Measurements from ENCODE around the gene STAT3. TPM values are rescaled to one million over a fixed set of nuclear protein-coding genes. Genes with fewer than 3 reads are reported as not detected.

STAT3 gene
- 131 and 179 TPM in 2 replicates for total RNA-seq

DNA sequence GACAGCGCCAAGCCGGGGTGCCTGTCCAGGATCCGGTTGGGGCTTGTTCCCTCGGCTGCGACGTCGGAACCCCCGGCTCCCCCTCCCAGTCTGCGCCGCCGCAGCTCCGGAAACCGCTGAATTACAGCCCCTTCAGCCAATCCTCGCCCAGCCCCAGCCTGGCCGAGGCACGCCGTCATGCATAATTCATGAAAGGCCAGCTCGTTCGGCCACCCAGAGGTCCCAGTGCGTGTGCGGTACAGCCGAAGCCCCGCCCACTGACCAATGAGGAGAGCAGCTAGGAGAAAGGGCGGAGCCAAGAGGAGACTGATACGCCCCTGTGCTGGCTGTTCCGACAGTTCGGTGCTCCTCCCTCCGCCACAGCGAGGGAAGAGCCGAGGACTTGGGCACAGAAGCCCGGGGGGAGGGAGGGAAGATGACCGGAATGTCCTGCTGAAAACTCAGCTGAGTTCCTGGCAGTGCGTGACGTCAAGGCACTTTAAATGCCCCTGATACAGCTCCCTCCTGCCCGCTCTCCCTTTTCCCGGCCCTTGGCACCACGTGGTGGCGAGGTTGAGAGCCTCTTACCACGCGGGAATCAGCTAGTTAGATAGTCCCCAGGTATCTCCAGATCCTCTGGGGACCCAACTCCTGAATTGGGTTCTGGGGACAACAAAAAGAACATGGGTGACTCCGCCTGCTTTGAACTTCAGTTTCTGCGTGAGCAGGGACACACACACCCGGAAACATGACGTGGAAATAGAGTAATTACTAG lies at the start of gene STAT3:
Gene STAT3 (minus strand): TSS at position 62 of the 754 bp plus-strand sequence. CDS start 39,926 bp downstream, outside the sequence.
- peak; percentile 100 for DNase-seq

DNA sequence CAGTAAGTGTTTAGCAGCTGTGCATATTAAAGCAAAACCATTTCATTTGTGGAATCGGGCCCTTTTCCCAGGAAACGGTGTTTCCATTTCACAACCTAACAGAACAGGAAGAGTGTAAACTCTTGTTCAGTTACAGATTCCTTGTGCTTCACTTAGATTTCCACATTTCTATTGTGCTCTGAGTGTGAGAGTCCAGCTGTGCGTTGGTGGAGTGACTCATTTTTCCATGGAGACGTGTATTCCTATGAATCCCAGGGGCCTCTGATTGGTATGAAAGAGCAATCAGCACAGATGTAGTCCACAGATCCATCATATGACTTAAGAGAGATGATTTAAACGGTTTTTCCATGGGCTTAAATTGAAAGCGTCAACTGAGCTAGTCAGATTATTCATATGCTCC lies 48.1 kb upstream of the STAT3 start:
- peak; percentile 99 for DNase-seq

DNA sequence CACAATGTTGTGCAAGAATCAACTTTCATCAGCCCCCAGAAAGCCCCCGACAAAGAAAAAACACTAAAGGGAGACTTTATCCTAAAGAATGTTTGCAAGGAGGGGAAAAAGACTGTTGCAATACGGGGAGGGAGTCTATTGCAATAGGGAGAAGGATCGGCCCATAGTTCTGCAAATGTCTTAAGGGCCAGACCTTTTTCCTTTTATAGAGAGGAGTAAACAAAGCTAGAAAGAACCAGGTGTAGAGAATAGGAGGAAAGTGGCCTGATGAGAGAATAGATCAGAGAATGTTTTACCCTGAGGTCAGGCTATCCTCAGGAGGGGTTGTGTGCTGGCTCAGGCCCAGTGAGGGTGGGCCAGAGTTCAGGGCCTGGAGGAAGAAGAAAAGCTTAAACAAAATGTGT lies 43.5 kb upstream of the STAT3 start:
- DNase-seq: no peak

DNA sequence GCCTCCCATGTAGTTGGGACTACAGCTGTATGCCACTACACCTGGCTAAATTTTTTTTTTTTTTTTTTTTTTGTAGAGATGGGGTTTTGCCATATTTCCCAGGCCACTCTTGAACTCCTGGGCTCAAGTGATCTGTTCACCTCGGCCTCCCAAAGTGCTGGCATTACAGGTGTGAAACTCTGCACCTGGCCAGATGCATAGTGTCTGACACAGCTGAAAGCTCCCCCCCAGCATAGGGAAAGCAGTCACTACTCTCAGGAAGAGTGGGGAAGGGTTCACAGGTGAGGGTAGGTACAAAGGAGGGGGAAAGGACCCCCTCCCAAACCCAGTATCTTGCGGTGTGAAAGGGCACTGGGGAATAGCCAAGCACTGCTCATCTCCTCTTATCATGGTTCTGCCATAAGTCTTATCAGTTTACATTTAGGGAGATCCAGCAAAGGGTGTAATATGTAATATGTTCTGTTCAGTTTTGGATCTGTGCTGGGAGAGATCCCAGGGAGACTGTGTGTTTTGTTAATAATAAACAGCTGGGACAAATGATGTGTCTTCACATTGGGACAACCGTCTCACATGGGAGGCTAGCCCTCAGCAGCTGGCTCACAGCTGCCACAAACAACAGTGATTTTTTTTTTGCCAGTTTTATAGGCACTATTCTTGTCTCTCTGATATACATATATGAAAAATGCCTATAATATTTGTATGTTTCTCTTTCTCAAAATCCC lies 41.6 kb upstream of the STAT3 start:
- no peak for DNase-seq

DNA sequence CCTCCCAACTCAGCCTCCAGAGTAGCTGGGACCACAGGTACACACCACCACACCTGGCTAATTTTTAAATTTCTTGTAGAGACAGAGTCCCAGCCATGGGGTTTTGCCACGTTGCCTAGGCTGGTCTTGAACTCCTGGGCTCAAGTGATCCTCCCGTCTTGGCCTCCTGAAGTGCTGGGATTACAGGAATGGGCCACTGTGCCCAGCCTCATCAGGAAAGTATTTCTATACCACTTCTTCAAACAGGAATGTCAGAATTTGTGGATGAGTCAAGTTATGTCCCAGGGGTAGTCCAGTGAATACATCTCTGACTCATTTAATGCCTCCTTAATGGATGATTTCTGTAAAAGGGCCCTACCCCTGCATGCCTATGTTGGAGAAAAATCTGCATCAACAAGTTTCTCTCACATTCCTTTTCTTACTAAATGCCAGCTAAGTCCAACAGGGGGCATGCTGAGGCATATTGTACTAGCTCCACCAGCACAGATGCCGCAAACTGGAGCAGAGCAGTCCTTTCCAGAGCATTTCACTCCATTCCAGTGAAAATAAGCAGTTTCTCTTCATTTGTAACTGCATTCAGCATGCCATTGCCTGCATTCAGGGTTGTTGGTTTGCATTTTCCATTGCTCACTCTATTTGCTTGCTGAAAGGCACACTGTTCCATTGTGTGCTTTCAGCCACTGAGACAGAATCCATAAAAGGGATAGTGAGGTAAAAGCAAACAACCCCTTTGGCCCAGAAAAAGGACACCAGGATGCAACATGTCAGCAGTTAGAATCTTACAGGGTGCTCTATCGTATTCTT lies 40.1 kb upstream of the STAT3 start:
- DNase-seq: peak; percentile 89

DNA sequence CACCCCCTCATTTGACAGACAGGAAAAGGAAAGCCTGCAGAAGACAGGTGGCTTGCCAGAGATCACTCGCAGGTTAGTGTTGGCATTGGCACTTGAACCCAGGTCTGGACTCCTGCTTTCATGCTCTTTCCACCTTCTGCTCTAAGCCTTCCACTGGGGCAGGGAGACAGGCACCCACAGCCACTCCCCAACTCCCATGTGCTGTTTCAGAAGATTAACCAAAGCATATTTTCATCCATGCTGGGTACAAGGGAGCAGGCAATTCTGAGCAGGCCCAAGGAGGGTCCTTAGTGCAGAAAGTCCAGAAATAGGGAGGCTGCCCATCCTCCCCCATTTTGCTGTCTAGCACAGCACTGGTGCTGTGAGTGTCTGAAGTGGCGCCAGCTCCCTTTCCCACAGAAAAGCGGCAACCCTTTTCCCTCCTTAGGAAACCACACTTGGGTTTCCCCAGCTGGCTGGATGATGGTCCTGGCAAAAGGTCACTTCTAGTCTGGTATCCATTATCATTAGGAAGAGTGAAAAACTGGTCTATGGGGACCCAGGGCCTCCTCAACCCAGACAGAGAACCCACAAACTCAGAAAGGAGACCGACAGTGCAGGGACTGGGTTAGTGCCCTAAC lies 36.9 kb upstream of the STAT3 start:
- DNase-seq: no peak

DNA sequence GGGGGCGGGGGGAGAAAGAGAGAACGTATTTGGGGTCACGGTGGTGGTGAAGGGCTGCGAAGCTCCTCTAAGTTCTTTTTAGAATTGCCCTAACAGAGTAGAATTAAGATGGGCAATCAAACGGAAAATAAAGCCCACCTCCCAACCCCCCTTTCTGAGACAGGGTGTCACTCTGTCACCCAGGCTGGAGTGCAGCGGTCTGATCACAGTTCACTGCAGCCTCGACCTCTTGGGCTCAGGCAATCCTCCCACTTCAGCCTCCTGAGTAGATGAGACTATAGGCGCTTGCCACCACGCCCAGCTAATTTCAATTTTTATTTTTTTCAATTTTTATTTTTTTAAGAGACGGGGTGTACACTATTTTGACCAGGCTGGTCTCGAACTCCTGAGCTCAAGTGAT lies 35.5 kb upstream of the STAT3 start:
- DNase-seq: no peak

DNA sequence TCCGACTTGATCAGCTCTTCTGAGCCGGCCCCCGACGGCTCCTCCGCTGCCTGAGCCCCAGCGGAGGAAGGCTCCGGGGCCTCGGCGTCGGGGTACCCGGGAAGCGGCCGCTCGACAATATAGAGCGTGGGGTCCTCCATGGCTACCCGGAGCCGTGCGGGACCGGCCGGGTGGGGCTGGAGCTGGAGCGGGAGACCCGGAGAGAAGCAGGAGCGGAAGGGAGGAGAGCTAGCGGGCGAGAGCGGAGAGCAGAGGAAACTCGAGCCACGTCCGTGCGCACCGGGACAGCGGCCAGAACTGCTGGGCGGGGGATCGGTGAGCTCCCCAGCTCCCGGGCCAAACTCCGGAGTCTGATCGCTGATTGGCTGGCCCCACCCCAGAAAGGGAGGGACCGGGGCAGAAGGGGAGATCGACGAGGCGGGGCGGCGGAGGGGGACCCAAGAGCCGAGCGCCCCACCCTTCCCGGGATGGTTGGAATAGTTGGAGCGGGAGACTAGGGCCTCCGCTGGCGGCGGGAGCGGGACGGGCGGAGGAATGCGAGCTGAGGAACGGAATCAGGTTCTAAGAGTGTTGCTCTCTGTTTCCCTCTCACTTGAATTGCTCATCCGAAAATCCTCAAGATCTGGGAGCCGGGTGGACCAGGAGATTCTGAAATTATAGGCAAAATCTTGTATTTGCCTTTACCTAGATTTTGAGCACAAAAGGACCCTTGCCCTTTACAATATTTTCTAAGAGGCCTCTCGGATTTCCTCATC lies 34.9 kb upstream of the STAT3 start, which contains the start of gene CAVIN1:
Gene CAVIN1 (minus strand): TSS at position 299 of the 755 bp plus-strand sequence. CDS start 159 bp downstream, at position 140.
- peak; percentile 96 for DNase-seq

DNA sequence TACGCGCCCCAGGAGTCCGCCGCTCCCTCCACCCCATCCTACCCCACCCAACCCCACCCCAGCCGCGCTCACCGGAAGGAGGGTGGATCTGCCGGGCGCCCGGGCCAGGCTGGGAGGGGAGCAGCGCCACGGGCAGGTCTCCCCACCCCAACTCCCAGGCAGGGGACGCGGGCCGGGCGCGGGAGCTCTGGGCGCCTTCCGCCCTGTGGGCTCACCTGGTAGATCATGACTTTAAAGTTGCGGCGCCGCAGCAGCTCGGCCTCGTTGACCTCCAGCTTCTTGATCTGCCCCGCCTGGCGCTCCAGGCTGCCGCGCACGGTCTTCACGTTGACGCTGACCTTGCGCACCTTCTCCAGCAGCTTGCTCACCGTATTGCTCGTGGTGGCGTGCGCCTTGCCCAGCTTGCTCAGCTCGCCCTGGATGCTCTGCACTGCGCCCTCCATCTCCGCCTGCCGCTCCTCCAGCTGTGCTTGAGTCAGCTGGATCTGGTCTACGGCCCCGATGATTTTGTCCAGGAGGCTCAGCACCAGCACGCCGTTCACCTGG lies 34.2 kb upstream of the STAT3 start:
- peak; percentile 56 for DNase-seq

DNA sequence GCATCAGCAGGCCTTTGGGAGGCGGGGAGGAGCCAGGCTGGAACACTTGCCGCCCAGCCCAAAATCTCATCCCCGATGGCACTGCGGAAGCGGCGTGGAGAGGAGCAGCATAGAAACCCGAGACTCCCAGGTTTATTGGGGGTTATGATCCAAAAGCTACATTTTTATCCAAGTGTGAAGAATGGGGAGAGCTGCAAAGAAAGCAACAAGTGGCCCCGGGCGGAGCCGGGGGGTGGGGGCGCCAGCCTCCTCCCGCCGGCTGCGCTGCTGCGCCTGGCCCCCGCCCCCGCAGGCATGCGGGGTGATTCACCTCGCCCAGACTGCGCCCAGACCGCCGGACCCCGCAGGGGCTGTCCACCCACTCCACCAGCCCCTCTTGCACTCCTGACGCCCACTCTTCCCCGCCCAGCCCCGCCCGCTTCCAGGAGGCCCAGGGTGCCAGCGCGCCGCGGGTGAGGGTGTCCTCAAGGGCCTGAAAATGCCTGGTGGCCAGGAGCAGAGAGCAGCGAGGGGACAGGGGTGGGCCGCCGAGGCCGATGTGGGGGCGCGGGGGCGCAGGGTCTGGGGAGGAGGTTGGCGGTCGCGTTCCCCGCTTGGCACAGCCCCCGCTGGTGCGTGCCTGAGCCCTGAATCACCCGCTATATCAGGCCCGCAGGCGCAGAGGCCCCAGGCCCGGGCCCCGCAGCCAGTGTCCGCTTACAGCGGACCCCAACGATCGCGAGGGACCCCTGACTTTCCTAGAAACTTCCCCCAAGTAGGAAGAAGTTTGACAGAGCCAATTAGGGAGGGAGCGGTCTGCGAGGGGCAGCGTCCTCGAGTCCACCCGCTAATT lies 33.5 kb upstream of the STAT3 start:
- peak; percentile 65 for DNase-seq

DNA sequence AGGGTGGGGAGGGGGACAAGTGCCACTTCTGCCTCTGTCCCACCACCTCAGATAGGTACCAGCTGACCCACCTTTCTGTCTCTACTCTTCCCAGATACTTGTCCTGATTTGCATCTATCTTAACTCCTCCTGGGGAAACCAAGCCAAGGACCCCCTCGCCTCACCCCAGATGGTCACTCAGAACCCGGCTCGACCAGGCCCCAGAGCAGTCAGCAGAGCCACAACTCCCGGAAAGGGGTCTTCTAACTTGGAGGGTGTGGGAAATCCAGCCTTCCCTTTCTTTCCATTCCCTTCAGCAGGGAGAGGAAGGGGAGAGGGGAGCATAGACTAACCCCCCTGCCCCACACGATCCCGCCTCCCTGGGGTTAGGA lies 32.9 kb upstream of the STAT3 start:
- DNase-seq: no peak

DNA sequence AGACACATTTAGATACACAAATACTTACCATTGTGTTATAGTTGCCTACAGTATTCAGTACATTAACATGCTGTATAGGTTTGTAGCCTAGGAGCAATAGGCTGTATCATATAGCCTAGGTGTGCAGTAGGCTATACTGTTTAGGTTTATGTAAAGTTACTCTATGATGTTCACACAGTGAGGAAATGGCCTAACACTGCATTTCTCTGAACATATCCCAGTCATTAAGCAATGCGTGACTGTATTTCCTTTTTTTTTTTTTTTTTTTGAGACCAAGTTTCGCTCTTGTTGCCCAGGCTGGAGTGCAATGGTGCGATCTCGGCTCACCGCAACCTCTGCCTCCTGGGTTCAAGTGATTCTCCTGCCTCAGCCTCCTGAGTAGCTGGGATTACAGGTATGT lies 29.7 kb upstream of the STAT3 start:
- DNase-seq: peak; percentile 53

DNA sequence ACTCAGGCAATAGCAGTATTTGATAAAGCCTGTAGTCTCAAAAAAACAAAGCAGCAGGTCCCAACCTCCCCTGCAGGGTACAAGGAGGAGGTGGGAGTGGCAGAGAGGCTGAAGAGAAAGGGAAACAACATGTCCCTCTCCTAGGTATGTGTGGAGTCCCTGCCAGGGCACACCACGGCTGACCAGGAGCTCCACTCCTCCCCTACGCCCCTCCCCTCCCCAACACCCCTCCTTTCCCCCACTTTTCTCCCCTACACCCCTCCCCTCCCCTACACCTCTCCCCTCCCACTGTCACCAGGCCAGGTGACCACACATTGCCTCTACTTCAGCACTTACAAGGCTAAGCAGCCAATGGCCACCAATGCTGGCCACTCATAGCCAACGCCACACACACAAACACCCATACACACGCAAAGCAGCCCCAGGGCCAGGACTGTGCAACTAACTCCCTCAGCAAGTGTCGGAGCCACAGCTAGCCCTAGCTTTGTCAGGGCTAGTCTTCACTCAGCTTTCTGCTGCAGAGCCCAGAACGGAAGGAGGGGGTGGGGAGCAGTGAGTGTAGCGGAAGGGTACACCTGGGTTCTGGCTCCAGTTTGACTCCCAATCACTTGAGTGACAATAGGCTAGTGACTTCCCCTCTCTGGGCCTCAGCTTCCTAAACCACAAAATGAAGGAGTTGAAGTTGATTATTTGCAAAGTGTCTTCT lies 26.6 kb upstream of the STAT3 start:
- no peak for DNase-seq

DNA sequence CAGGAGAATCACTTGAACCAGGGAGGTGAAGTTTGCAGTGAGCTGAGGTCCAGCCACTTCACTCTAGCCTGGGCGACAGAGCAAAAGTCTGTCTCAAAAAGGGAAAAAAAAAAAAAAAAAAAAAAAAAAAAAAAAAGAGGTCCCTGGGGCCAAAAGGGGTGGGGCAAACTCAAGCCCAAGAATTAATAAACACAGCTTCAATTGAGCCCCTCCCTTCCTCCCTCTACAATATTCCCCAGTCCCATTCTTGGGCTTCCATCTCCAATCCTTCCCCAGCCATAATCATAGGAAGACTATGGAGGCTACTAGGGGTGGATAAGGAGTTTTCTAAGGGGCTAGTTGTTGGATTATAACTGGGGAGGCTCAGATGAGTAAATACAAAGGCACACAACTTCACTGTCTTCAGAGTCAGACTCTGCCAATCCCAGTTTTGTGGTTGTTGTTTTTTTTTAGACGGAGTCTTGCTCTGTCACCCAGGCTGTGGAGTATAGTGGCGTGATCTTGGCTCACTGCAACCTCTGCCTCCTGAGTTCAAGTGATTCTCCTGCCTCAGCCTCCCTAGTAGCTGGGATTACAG lies 25.3 kb upstream of the STAT3 start:
- no peak for DNase-seq

DNA sequence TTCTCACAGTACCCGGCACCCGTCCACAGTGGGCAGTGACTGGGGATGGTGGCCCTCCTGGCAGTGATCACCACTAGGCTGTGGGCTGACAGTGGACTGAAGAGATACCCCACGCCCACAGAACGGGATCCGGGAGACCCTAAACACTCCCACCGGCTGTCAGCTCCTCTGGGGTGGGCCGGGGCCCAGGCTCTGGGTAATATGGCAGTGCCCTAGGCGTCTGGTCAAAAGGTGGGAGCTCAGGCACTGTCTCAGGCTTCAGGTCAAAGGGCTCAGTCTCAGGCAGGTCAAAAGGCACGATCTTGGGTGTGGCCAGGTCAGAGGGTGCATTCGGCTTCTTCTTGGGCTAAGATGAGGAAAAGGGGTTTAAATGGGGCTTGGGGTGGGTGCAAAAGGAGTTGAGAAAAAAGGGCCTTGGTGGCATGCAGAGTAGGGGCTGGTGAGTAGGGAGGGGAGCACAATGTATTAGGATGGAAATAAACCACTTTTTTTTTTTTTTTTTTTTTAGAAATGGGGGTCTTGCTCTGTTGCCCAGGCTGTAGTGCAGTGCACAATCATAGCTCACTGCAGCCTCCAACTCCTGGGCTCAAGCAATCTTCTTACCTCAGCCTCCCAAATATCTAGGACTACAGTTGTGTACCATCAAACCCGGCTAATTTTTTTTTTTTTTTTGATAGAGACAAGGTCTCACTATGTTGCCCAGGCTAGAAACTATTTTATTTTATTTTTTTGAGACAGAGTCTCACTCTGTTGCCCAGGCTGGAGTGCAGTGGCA lies 23.9 kb upstream of the STAT3 start:
- DNase-seq: no peak

DNA sequence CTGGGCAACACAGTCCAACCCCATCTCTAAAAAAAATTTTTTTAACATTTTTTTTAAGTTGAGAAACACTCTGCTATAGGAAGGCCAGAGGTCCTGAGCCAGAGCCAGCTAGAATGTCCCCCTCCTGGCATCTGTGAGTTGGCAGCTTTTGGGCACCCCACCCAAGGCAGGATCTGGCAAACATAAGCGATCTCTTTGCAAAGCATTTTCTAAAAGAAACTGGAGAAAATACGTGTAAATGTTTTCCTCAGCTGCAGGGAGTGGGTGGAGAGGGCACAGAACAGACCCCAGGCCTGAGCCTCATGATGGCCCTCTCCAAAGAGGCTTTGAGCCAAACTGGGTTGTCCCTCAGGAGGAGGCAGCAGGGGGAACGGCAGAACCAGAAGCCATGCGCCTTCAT lies 23.1 kb upstream of the STAT3 start:
- DNase-seq: no peak

DNA sequence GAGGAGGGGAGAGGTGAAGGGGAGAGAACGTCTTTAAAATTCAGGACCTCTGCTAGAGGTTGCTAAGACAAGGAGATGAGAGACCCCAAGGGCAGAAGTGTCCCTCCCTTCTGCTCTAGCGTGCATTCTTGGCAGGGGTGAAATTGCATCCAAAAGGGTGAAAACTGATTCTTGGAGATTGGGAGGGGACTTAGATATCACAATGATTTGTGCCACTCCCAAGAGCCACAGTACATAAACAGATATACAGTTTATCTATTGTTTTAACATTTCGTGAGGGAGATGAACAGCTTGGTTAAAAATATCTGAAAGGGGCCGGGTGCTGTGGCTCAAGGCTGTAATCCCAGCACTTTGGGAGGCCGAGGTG lies 22.1 kb upstream of the STAT3 start:
- no peak for DNase-seq

DNA sequence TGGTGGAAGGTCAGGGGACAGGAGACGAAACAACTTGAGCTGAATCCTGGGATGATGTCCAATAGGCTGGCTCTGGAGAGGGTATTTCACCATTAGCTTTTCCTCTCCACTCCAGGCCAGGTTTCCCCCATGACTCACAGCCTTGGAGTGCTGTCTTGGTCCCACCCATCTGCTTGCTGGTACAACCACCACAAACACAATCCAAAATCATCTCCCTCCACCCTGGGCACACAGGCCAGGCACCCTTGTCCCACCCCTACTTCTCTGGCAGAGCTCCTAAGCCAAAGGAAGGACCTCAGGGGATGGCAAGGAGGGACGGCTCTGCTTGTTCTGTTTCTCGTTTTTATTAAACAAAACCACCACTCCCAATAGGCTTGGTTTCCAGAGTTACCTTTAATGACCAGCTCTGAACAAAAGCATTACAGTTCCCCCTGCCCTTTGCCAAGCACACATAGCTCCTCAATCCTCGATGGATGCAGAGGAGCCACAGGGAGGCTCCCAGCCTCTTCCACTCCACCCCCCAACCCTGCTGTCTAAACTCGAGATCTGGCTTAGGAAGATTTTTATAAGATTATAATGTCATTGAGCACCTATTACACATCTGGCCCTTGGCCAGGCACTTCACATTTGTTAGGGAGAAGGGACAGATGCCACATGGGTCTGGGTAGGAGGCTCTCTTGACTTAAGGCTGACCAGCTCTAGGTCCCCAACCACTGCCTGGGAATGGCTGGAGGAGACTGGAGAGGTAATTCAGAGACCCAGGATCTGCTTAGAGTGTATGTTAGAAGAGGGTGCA lies 21.5 kb upstream of the STAT3 start:
- peak; percentile 89 for DNase-seq

Measured in dermis blood vessel endothelial cell (primary cell).